ENCODE measurements around the gene CEP57. TPM values are rescaled to one million over a fixed set of nuclear protein-coding genes. Genes with fewer than 3 reads are reported as not detected.
A peak's percentile ranks its signal among the peaks of the same experiment; 100 is the strongest.
"Not testable (repeated sequence)": the region's sequence is repeated elsewhere in the genome, so short reads cannot be mapped to it uniquely, and the experiment has no call there.

CEP57 gene
- total RNA-seq, 2 experiments from 2014 or later: 101 to 105 TPM

DNA sequence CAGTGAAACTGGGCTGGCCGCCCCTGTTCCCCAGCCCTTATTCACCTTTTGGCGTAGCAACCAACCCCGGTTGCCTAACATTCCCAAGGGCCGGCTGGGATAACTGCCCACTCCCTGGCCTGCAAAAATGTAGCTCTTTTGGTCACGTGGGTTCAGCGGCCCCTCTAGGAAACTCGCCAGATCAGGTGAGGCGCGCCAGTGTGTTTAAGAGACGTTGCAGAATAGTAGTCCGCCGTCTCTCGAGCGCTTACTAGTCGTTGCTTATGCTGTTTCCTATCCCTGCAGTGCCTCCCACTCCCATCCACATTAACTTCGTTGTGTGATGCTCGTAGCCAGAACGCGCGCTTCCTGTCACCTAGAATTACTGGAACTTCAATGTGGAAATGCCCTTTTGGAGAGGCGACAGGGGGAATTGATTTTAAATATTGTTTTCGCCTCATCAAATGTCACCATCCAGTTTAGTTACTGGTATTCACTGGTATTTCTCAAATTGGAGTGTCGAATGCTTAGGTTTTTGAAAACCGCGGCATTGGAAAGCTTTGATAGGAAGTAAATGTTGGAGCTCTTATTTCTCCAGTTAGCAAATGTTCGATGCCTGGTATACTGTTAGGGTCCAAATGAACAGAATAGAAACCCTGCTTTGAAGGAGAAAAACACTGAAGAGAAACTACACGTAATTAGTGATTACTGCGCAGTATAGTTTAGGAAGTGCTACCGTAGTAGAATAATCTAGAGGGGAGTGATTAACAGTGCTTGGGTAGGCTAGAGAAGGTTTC lies 823 bp downstream of the CEP57 start:
- no peaks in the 10 kb centered on the region for H3K27me3 Mint-ChIP-seq
- DNase-seq: peak; percentile 60
- peak overlapping the region; percentile 100 for H3K27ac Mint-ChIP-seq
- peaks cover 47% of the 10 kb centered on the region for H3K4me1 Mint-ChIP-seq
- H3K9me3 Mint-ChIP-seq: no peaks in the 10 kb centered on the region
- H3K36me3 Mint-ChIP-seq: peaks cover 40% of the 10 kb centered on the region
- peak overlapping the region; percentile 97 for H3K4me3 Mint-ChIP-seq

DNA sequence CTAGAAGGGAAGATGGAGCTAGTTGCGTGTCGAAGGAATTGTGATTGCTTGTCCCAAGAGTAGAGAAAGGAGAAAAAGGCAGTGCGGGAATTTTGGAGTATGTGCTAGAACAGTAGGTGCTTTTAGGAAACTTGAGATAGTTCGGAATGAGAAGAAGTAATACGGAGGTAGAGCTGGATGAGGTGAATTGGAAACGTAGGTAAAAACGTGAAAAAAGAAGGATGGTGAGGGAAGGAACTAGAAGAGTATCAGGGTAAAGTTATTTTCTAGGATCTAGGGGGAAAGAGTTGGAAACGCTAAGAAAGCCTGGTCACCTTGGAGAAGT lies 1.4 kb downstream of the CEP57 start:
- H3K27me3 Mint-ChIP-seq: no peaks in the 10 kb centered on the region
- peak overlapping the region; percentile 97 for H3K4me3 Mint-ChIP-seq
- H3K4me1 Mint-ChIP-seq: peaks cover 50% of the 10 kb centered on the region
- no peak for DNase-seq
- H3K9me3 Mint-ChIP-seq: no peaks in the 10 kb centered on the region
- H3K36me3 Mint-ChIP-seq: peaks cover 39% of the 10 kb centered on the region
- peak overlapping the region; percentile 100 for H3K27ac Mint-ChIP-seq

DNA sequence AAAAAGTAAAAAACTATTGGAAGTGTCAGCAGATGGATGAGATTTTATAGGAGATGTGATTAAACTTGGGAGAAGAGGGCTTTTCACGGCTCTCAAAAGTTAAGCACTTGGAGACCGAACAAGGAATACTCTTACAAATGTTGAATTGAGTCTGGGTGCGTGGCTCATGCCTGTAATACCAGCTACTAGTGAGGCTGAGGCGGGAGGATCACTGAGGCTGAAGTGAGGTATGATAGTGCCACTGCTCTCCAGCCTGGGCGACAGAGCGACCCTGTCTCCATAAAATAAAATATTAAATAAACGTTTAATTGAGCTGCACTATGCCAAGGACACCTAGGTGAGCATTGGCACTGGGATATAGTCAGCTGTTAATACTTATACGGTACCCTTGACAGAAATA lies 1.9 kb downstream of the CEP57 start:
- no peaks in the 10 kb centered on the region for H3K9me3 Mint-ChIP-seq
- peak overlapping the region; percentile 100 for H3K27ac Mint-ChIP-seq
- no peaks in the 10 kb centered on the region for H3K27me3 Mint-ChIP-seq
- H3K4me3 Mint-ChIP-seq: peak overlapping the region; percentile 97
- DNase-seq: no peak
- peaks cover 51% of the 10 kb centered on the region for H3K4me1 Mint-ChIP-seq
- H3K36me3 Mint-ChIP-seq: peaks cover 39% of the 10 kb centered on the region

DNA sequence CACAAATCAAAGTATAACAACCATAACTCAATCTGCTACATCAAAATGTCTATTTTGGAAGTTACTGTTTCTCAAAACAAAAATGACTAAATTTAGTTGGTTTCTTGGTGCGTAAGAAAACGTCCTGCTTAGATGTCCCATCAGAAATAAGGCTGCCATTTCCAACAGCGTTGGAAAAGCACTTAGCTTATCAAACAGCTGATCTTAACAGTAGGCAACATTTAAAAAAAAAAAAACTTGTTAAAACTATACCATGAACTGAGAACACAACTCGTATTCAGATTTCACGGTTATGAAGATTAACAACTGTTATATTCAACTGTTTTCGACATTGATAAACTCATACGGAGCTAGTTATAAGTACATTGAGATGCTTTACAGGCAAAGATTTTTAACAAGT lies 2.4 kb downstream of the CEP57 start:
- H3K4me3 Mint-ChIP-seq: peak overlapping the region; percentile 42
- no peak for DNase-seq
- peaks cover 39% of the 10 kb centered on the region for H3K36me3 Mint-ChIP-seq
- peaks cover 53% of the 10 kb centered on the region for H3K4me1 Mint-ChIP-seq
- H3K27me3 Mint-ChIP-seq: no peaks in the 10 kb centered on the region
- H3K27ac Mint-ChIP-seq: no peak overlapping the region
- no peaks in the 10 kb centered on the region for H3K9me3 Mint-ChIP-seq

DNA sequence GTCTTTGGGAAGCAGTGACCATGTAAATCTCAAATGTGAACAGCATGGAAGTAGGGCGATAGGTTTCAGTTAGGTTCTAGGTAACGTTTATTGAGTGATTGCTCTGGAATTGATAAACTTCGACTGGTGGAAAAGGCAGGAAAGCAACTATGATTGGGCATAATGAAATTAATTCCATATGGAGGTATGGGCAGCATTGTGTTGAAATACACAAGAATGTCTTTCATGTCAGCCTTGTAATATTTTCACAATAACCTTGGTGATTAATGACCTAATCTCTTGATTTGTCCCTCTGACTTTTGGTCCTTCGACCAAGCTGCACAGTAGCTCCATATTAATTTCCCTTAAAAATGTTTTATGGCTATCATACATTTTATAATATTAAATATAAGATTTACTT lies 2.8 kb downstream of the CEP57 start:
- no peaks in the 10 kb centered on the region for H3K9me3 Mint-ChIP-seq
- H3K4me3 Mint-ChIP-seq: peak overlapping the region; percentile 42
- no peak overlapping the region for H3K27ac Mint-ChIP-seq
- H3K36me3 Mint-ChIP-seq: peaks cover 36% of the 10 kb centered on the region
- peaks cover 49% of the 10 kb centered on the region for H3K4me1 Mint-ChIP-seq
- no peak for DNase-seq
- H3K27me3 Mint-ChIP-seq: no peaks in the 10 kb centered on the region

DNA sequence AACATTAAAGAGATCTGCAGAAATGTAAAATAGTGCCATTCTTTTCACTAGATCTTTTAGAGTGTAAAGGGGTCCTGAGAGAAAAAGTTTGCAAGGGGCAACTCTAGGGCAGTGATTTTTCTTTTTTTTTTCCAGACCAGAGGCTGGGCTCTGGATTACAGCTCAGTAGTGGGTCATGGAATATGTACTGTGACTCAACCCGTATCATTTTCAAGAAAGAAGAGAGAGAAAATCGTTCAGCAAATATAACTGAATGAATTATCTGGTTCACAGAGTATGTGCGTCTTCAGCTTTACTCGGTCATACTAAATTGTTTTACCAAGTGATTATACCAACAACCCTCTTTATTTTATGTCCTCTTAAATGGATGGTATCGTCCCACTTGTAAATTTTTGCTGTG lies 3.8 kb downstream of the CEP57 start:
- peaks cover 45% of the 10 kb centered on the region for H3K4me1 Mint-ChIP-seq
- H3K27ac Mint-ChIP-seq: no peak overlapping the region

DNA sequence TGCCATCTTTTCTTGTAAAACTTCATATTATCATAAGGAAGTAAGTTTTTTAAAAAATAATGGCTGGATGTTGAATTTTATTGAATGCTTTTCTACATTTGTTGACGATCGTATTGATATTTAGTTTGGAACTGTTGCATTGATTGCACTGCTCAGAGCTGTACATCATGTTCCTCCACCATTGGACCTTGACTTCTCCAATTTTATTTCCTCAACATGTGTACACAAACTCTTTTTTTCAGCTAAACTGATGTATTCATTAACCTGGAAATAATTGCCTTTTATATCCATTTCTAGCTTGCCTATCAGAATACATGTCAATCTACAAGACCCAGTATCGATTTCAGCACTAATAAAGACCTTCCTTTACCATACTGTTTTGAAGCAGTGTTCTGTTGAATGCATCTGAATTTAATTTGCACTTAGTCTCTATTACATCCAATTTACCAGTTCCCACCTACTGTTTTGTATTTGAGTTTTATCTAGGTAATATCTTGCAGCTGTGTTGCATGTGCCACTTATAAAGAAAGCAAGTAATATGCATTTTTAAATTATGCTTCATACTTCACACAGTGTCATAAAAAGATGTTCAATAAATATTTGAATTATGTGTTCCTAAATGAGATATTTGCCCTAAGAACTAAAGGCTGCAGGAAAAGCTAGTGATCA lies 5.5 kb downstream of the CEP57 start:
- Mint-ChIP-seq H3K4me1 (peaks cover 45% of the 10 kb centered on the region), H3K27ac (no peak overlapping the region), H3K36me3 (peaks cover 40% of the 10 kb centered on the region), H3K9me3 (no peaks in the 10 kb centered on the region), H3K4me3 (no peak overlapping the region), H3K27me3 (no peaks in the 10 kb centered on the region)
- DNase-seq: no peak

More for the DNA sequence above, 3.8 kb downstream of the CEP57 start:
- H3K4me3 Mint-ChIP-seq: no peak overlapping the region
- DNase-seq: no peak
- H3K27me3 Mint-ChIP-seq: no peaks in the 10 kb centered on the region
- H3K9me3 Mint-ChIP-seq: no peaks in the 10 kb centered on the region
- H3K36me3 Mint-ChIP-seq: peaks cover 31% of the 10 kb centered on the region

DNA sequence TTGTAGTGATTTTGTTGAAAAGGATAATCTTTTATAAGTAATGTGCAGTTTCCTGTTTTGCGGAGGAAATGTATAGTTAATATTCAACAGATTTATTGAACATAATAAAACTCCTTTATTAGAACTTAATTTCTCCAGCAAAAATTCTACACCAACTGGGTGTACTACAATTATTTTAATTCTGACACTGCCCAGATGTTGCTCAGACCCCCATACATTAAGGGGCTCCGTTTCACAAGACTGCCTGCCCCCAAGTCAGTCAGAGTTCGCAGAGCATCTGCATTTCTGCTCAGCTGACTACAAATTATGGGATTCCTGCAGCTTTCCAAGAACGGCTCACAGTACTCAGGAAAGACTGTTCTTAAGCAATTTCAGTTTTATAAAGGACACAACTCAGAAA lies 6.2 kb downstream of the CEP57 start:
- Mint-ChIP-seq H3K4me1 (peaks cover 45% of the 10 kb centered on the region), H3K4me3 (no peak overlapping the region), H3K9me3 (no peaks in the 10 kb centered on the region), H3K27me3 (no peaks in the 10 kb centered on the region), H3K27ac (no peak overlapping the region), H3K36me3 (peaks cover 34% of the 10 kb centered on the region)
- DNase-seq: no peak

DNA sequence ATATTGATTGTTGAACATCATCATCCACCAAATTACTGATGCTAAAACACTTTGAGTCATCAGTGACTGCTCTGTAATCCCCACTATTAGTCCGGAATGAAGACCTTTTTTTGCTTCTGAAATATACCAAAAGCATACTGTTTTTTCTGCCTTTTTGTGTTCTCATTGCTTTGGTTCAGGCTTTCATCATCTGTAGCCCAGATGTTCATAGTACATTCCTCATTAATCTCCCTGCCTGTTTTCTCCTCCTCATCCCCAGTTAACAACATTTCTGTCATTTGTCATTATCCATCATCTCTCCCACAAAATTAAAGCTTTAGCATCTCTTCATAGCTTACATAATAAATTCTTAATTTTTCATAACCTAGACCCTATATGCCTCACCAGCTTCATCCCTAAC lies 9.2 kb downstream of the CEP57 start:
- no peaks in the 10 kb centered on the region for H3K27me3 Mint-ChIP-seq
- no peak overlapping the region for H3K27ac Mint-ChIP-seq
- H3K36me3 Mint-ChIP-seq: peaks cover 34% of the 10 kb centered on the region
- H3K4me1 Mint-ChIP-seq: peaks cover 20% of the 10 kb centered on the region
- no peak for DNase-seq
- H3K9me3 Mint-ChIP-seq: no peaks in the 10 kb centered on the region
- H3K4me3 Mint-ChIP-seq: no peak overlapping the region

DNA sequence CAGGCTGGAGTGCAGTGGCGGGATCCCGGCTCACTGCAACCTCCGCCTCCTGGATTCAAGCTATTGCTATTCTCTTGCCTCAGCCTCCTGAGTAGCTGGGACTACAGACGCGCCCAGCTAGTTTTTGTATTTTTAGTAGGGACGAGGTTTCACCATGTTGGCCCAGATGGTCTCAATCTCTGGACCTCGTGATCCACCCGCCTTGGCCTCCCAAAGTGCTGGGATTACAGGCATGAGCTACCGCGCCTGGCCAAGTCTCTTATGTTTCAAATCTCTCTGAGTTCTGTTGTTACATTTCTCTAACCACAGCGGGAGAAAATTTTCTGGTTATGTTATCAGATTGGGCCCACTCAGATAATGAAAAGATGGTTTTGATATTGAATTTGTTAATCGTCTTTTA lies 10.1 kb downstream of the CEP57 start:
- Mint-ChIP-seq H3K27ac (no peak overlapping the region), H3K9me3 (no peaks in the 10 kb centered on the region), H3K4me1 (peaks cover 12% of the 10 kb centered on the region), H3K4me3 (no peak overlapping the region), H3K27me3 (no peaks in the 10 kb centered on the region), H3K36me3 (peaks cover 29% of the 10 kb centered on the region)
- DNase-seq: no peak

DNA sequence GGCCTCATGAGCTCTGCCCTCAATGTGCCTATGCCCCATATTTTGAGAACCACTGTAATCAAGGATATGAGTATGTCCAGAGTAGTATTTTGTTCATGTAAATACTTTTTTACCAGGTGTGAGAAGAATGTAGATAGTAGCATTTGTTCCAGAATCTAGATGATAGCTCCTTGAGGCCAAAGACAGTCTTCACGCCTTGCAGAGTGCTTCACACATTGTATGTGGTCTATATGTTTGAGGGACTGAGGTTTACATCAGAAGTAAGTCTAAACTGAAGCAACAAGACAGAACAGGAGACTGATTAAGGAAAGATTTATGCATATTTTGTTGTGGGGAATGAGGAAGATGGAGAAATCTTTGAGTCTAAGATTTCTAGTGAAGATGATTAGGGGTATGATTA lies 12.5 kb downstream of the CEP57 start:
- Mint-ChIP-seq H3K36me3 (peaks cover 49% of the 10 kb centered on the region), H3K4me3 (no peak overlapping the region), H3K9me3 (no peaks in the 10 kb centered on the region), H3K27me3 (no peaks in the 10 kb centered on the region), H3K27ac (no peak overlapping the region), H3K4me1 (no peaks in the 10 kb centered on the region)
- no peak for DNase-seq

DNA sequence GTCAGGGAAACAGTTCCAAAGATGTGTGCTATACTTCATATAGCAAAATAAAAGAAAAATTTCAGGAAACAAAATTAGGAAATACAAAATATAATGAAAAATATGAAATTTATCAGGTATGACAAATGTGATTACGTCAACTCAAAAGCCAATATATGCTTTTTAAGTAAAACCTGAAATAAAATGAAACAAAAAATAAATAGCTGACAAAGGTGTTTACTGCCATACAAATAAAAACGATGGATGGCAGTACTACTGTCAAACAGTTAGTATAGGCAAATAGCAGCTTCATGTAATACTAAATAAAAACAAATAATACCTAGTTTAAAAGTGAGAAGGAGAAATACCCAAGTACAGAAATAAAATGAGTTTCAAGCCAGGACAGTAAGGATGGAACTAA lies 13.7 kb downstream of the CEP57 start:
- no peak overlapping the region for H3K4me3 Mint-ChIP-seq
- no peaks in the 10 kb centered on the region for H3K27me3 Mint-ChIP-seq
- no peaks in the 10 kb centered on the region for H3K4me1 Mint-ChIP-seq
- H3K36me3 Mint-ChIP-seq: peaks cover 58% of the 10 kb centered on the region
- H3K9me3 Mint-ChIP-seq: peaks cover 3% of the 10 kb centered on the region
- H3K27ac Mint-ChIP-seq: no peak overlapping the region
- DNase-seq: no peak

DNA sequence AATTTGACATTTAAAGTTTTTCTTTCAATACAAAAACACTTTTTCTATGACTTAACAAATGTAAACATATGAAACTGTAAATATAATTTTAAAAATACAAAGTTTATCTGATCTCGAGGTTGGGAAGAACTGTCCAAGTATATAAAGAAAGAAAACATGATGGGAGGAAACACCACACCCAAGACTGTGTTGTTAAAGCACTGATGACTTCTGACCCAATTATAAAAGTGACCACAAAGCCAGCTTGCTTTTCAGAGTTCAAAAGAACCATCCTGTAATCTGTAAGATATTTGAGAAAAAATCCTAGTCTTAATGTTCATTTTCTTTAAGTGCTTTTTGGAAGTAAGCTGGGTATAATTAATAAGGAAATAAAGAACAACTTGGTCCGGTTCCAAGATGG lies 15.6 kb downstream of the CEP57 start:
- Mint-ChIP-seq H3K9me3 (peaks cover 6% of the 10 kb centered on the region), H3K27ac (no peak overlapping the region), H3K36me3 (peaks cover 60% of the 10 kb centered on the region), H3K27me3 (no peaks in the 10 kb centered on the region), H3K4me3 (no peak overlapping the region), H3K4me1 (no peaks in the 10 kb centered on the region)
- DNase-seq: no peak

DNA sequence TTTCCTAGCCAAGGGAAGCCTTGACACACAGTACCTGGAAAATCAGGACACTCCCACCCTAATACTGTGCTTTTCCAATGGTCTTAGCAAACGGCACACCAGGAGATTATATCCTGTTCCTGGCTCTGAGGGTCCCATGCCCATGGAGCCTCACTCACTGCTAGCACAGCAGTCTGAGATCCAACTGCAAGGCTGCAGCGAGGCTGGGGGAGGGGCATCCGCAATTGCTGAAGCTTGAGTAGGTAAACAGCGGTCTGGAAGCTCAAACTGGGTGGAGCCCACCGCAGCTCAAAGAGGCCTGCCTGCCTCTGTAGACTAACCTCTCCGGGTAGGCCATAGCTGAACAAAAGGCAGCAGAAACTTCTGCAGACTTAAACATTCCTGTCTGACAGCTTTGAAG lies 16.2 kb downstream of the CEP57 start:
- DNase-seq, H3K4me1 Mint-ChIP-seq, H3K9me3 Mint-ChIP-seq, H3K27ac Mint-ChIP-seq, H3K27me3 Mint-ChIP-seq, H3K4me3 Mint-ChIP-seq: not testable (repeated sequence)
- H3K36me3 Mint-ChIP-seq: peaks cover 62% of the 10 kb centered on the region

DNA sequence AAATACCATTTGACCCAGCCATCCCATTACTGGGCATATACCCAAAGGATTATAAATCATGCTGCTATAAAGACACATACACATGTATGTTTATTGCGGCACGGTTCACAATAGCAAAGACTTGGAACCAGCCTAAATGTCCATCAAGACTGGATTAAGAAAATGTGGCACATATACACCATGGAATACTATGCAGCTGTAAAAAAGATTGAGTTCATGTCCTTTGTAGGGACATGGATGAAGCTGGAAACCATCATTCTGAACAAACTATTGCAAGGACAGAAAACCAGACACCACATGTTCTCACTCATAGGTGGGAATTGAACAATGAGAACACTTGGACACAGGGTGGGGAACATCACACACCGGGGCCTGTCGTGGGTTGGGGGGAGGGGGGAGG lies 20.8 kb downstream of the CEP57 start:
- H3K27ac Mint-ChIP-seq, H3K4me3 Mint-ChIP-seq, H3K9me3 Mint-ChIP-seq, H3K27me3 Mint-ChIP-seq, DNase-seq: not testable (repeated sequence)
- Mint-ChIP-seq H3K36me3 (peaks cover 61% of the 10 kb centered on the region), H3K4me1 (peaks cover 13% of the 10 kb centered on the region)

DNA sequence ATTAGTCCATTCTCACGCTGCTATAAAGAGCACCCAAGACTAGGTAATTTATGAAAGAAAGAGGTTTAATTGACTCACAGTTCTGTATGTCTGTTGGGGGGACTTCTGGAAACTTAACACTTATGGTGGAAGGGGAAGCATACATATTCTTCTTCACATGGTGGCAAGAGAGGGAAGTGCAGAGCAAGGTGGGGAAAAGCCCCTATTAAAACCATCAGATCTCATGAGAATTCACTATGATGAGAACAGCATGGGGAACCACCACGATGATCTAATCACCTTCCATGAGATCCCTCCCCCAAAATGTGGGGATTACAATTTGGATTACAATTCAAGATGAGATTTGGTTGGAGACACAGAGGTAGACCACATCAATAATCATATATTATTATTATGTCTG lies 25.7 kb downstream of the CEP57 start:
- DNase-seq: no peak
- Mint-ChIP-seq H3K27me3 (no peaks in the 10 kb centered on the region), H3K9me3 (no peaks in the 10 kb centered on the region), H3K4me1 (peaks cover 14% of the 10 kb centered on the region), H3K4me3 (no peak overlapping the region), H3K27ac (peak overlapping the region; percentile 30), H3K36me3 (peaks cover 39% of the 10 kb centered on the region)
